H1 (cell line): Measurements from ENCODE around the gene HIPK2. TPM values are rescaled to one million over a fixed set of nuclear protein-coding genes. Genes with fewer than 3 reads are reported as not detected.

ENCODE experiments used
- CTCF ChIA-PET: fragments of 300-600 bp; sonication (Branson Sonifier 250); formaldehyde crosslinking; loops from one replicate; lab custom pipeline; 2021; ENCODE audit not compliant: partially characterized antibody; lab: Charles Lee
- POLR2A ChIA-PET: fragments of 300-600 bp; sonication (Branson Sonifier 250); formaldehyde crosslinking; loops from one replicate; lab custom pipeline; 2021; ENCODE audit warnings: inconsistent platforms; ENCODE audit not compliant: partially characterized antibody; lab: Charles Lee
- DNase-seq, 2 experiments: peaks; one replicate each; pipeline versions ENCODE4 v3.0.0 to v3.0.0-alpha.2; 2010 to 2022; ENCODE audit warnings: low spot score in 2 of 2, low read depth in 1 of 2, mixed read lengths in 1 of 2
- FAIRE-seq: peaks from 2 replicates; lab custom pipeline; 2011; peaks lifted over from hg19 to GRCh38; lab: Jason Lieb, UNC
- H2AFZ ChIP-seq: 2 replicates; pipeline ENCODE4 v1.8.1; 2012; ENCODE audit warnings: low read length, inconsistent platforms
- H2AK5ac ChIP-seq: 2 replicates; pipeline ENCODE4 v1.6.1; 2013; ENCODE audit warnings: low read depth, low read length
- H2BK120ac ChIP-seq: replicated peaks from 2 replicates; pipeline ENCODE3; 2013; ENCODE audit warnings: low read depth, low read length, inconsistent platforms
- H2BK12ac ChIP-seq: 2 replicates; pipeline ENCODE4 v1.6.1; 2013; ENCODE audit warnings: low read depth, low read length
- H2BK15ac ChIP-seq: 2 replicates; pipeline ENCODE4 v1.6.1; 2013; ENCODE audit warnings: low read length
- H2BK20ac ChIP-seq: 2 replicates; pipeline ENCODE4 v1.6.1; 2013; ENCODE audit warnings: low read length
- H2BK5ac ChIP-seq: 2 replicates; pipeline ENCODE4 v1.6.1; 2013; ENCODE audit warnings: low read depth, low read length
- H3K14ac ChIP-seq: 2 replicates; pipeline ENCODE4 v1.6.1; 2013; ENCODE audit warnings: inconsistent platforms; ENCODE audit not compliant: insufficient read length
- H3K18ac ChIP-seq: 2 replicates; pipeline ENCODE4 v1.6.1; 2013; ENCODE audit warnings: low read length; ENCODE audit errors: extremely low read depth
- H3K23ac ChIP-seq: 2 replicates; pipeline ENCODE4 v1.6.1; 2013; ENCODE audit warnings: inconsistent platforms; ENCODE audit not compliant: insufficient read length
- H3K23me2 ChIP-seq: 2 replicates; pipeline ENCODE4 v1.6.1; 2013; ENCODE audit warnings: low read depth, low read length
- H3K27ac ChIP-seq: 2 replicates; pipeline ENCODE4 v1.6.1; 2011; ENCODE audit warnings: low read depth, low read length, inconsistent platforms
- H3K27me3 ChIP-seq, 4 experiments: replicated peaks in 1 of 4; 1 replicate in 1 of 4; 2 replicates in 3 of 4; pipeline versions ENCODE4 v1.6.1 to v1.8.1; 2011 to 2013; ENCODE audit warnings: low read length in 3 of 4, mild to moderate bottlenecking in 3 of 4, inconsistent platforms in 2 of 4, mixed read lengths in 2 of 4, moderate library complexity in 1 of 4; ENCODE audit not compliant: control insufficient read depth in 3 of 4, insufficient read depth in 3 of 4; ENCODE audit errors: extremely low read depth in 1 of 4
- H3K36me3 ChIP-seq, 4 experiments: 2 replicates each; pipeline versions ENCODE4 v1.6.1 to v1.8.1; 2011 to 2013; ENCODE audit warnings: mild to moderate bottlenecking in 4 of 4, low read length in 3 of 4, moderate library complexity in 2 of 4, control low read depth in 1 of 4, inconsistent platforms in 1 of 4; ENCODE audit not compliant: insufficient read depth in 4 of 4, control insufficient read depth in 2 of 4
- H3K4ac ChIP-seq: replicated peaks from 2 replicates; pipeline ENCODE3; 2013; ENCODE audit warnings: low read length, low read depth, mixed read lengths, inconsistent platforms; ENCODE audit not compliant: insufficient read length
- H3K4me1 ChIP-seq, 4 experiments: replicated peaks in 1 of 4; 1 replicate in 1 of 4; 2 replicates in 3 of 4; pipeline versions ENCODE4 v1.6.1 to v1.8.1; 2011 to 2013; ENCODE audit warnings: low read length in 3 of 4, inconsistent platforms in 2 of 4, mixed read lengths in 1 of 4; ENCODE audit not compliant: insufficient read depth in 4 of 4, control insufficient read depth in 3 of 4
- H3K4me2 ChIP-seq, 2 experiments: 2 replicates each; pipeline versions ENCODE4 v1.6.1 to v1.8.1; 2011 to 2013; ENCODE audit warnings: low read depth in 2 of 2, low read length in 2 of 2, control low read depth in 1 of 2, inconsistent platforms in 1 of 2, mild to moderate bottlenecking in 1 of 2; ENCODE audit not compliant: insufficient read depth in 1 of 2
- H3K4me3 ChIP-seq, 4 experiments: fragments of 200-600, 300-600 bp in 1 of 4; sonication (generic), shearing (Covaris generic), sonication (Bioruptor Twin) in 1 of 4; 2 replicates each; pipeline versions ENCODE4 v1.5.1 to v1.8.1; 2011 to 2016; ENCODE audit warnings: low read length in 4 of 4, low read depth in 3 of 4, control low read depth in 2 of 4, inconsistent platforms in 2 of 4, mild to moderate bottlenecking in 2 of 4, mixed read lengths in 1 of 4, moderate library complexity in 1 of 4; ENCODE audit not compliant: insufficient read depth in 2 of 4; ENCODE audit errors: extremely low read depth in 1 of 4
- H3K56ac ChIP-seq: replicated peaks from 2 replicates; pipeline ENCODE3; 2013; ENCODE audit warnings: low read depth, mild to moderate bottlenecking, mixed read lengths, low read length, inconsistent platforms; ENCODE audit not compliant: insufficient read length
- H3K79me1 ChIP-seq: 2 replicates; pipeline ENCODE4 v1.6.1; 2013; ENCODE audit warnings: low read depth, low read length, control low read depth
- H3K79me2 ChIP-seq, 2 experiments: 2 replicates each; pipeline versions ENCODE4 v1.6.1 to v1.8.1; 2012 to 2013; ENCODE audit warnings: low read length in 2 of 2, mild to moderate bottlenecking in 2 of 2, inconsistent platforms in 1 of 2; ENCODE audit not compliant: insufficient read depth in 2 of 2, control insufficient read depth in 1 of 2
- H3K9ac ChIP-seq, 4 experiments: replicated peaks in 1 of 4; 1 replicate in 1 of 4; 2 replicates in 3 of 4; pipeline versions ENCODE4 v1.6.1 to v1.8.1; 2011 to 2013; ENCODE audit warnings: low read depth in 3 of 4, low read length in 3 of 4, control low read depth in 2 of 4, mild to moderate bottlenecking in 2 of 4, moderate library complexity in 2 of 4, inconsistent platforms in 1 of 4; ENCODE audit errors: extremely low read depth in 1 of 4
- H3K9me3 ChIP-seq, 2 experiments: 2 replicates each; pipeline versions ENCODE4 v1.6.1 to v1.8.1; 2012 to 2013; ENCODE audit warnings: mild to moderate bottlenecking in 2 of 2, moderate library complexity in 2 of 2, control low read depth in 1 of 2, inconsistent platforms in 1 of 2, low read depth in 1 of 2, low read length in 1 of 2, mixed read lengths in 1 of 2; ENCODE audit not compliant: insufficient read depth in 2 of 2
- H4K20me1 ChIP-seq, 2 experiments: replicated peaks in 1 of 2; 2 replicates each; pipeline versions ENCODE3 to v1.8.1; 2011 to 2013; ENCODE audit warnings: inconsistent platforms in 2 of 2, low read length in 2 of 2, mild to moderate bottlenecking in 1 of 2; ENCODE audit not compliant: insufficient read depth in 2 of 2, control insufficient read depth in 1 of 2
- H4K5ac ChIP-seq: 2 replicates; pipeline ENCODE4 v1.6.1; 2013; ENCODE audit warnings: low read length, low read depth, mixed read lengths, inconsistent platforms; ENCODE audit not compliant: insufficient read length
- H4K8ac ChIP-seq: 2 replicates; pipeline ENCODE4 v1.8.0; 2013; ENCODE audit warnings: mild to moderate bottlenecking, moderate library complexity, low read length, inconsistent platforms; ENCODE audit not compliant: insufficient read depth; ENCODE audit errors: extremely low read depth
- H4K91ac ChIP-seq: replicated peaks from 2 replicates; pipeline ENCODE3; 2013; ENCODE audit warnings: low read length, mixed read lengths, inconsistent platforms; ENCODE audit not compliant: insufficient read length
- CTBP2 ChIP-seq: IDR thresholded peaks from 2 replicates; pipeline ENCODE4 v1.7.0; 2011; ENCODE audit warnings: borderline replicate concordance, mild to moderate bottlenecking, moderate library complexity, mixed read lengths, low read length; ENCODE audit not compliant: insufficient read depth, insufficient read length
- POLR2A ChIP-seq, 2 experiments: IDR thresholded peaks; 1 replicate in 1 of 2; 2 replicates in 1 of 2; pipeline ENCODE4 v1.6.1; 2011; ENCODE audit warnings: low read depth in 2 of 2, low read length in 2 of 2, mild to moderate bottlenecking in 2 of 2; ENCODE audit errors: control extremely low read depth in 1 of 2
- WGBS, 2 experiments: shearing (Covaris generic) in 1 of 2; methylation state at CpG; one replicate each; pipeline versions ENCODE4 v1.1.6 to v1.1.7; 2013 to 2015; ENCODE audit warnings: low lambda C conversion rate in 2 of 2, mixed read lengths in 2 of 2, inconsistent platforms in 1 of 2, low coverage in 1 of 2, missing lambda C conversion rate in 1 of 2; ENCODE audit not compliant: insufficient replicate concordance in 2 of 2, insufficient coverage in 1 of 2, insufficient read length in 1 of 2; ENCODE audit errors: extremely low coverage in 1 of 2, missing lambda C conversion rate in 1 of 2; 5-methylcytosine and 5-hydroxymethylcytosine counted together
- polyA plus RNA-seq, 7 experiments: library from polyadenylated mRNA; depleted of rRNA in 3 of 7; stranded (reverse) in 5 of 7; unstranded in 2 of 7; fragments of >200 nt in 5 of 7; fragments of 200-250 nt in 2 of 7; gene quantifications; 1 replicate in 5 of 7; 2 replicates in 1 of 7; 4 replicates in 1 of 7; pipeline versions ENCODE4 v1.2.1 to v1.2.3, GENCODE V29; 2011 to 2013; ENCODE audit warnings: missing spikeins in 2 of 7, mixed read lengths in 2 of 7
- total RNA-seq: library from RNA; stranded (reverse); fragmentation: NEBNext Ultra II Directional; extraction: Animal tissue kit (Norgen Biotek cat#: 25700); gene quantifications from 2 replicates; pipeline ENCODE4 v1.2.1, GENCODE V29; 2021

Gene HIPK2
- total and polyA plus RNA-seq, 2 of the 8 experiments (the other 6 are each of a cell fraction or from before 2014, with no cell fraction given): 8.3 to 24.3 TPM

- POLR2A ChIA-PET: interaction anchor here (1.0 kb wide), 1 partner anchor 53 kb away, joined by 4 read pairs; no protein-coding TSS in a partner anchor
- no peak for FAIRE-seq
- no peak overlapping the region for H3K4ac ChIP-seq
These were observed 158.5 kb downstream of the HIPK2 start for GRCh38 chr7:139619367-139619657.

More at GRCh38 chr7:139619367-139619657, 158.5 kb downstream of the HIPK2 start:
- H3K18ac ChIP-seq: no peak overlapping the region
- WGBS, 2 experiments: 89% methylated on average over 1 of the region's 1 CpG; no CpG with 5 or more reads in 1 of the 2 experiments
- H2BK5ac ChIP-seq: no peak overlapping the region
- H3K23me2 ChIP-seq: no peaks in the 10 kb centered on the region
- peaks cover 0 to 7% (median 4%) of the 10 kb centered on the region in 4 experiments; a peak in 5 of 7 replicates for H3K4me1 ChIP-seq
- no peak overlapping the region for H2BK120ac ChIP-seq
- no peaks in the 10 kb centered on the region for H3K9me3 ChIP-seq
- TF ChIP-seq CTBP2 (no peak), POLR2A (IDR thresholded peaks at IDR 0.05; ENCODE audit: control extremely low read depth in 1 of 2, low read depth in 2 of 2, low read length in 2 of 2) (no peak)
- no peak overlapping the region for H3K23ac ChIP-seq
- H3K14ac ChIP-seq: no peak overlapping the region
- no peak overlapping the region for H3K56ac ChIP-seq
- no peak overlapping the region for H2BK12ac ChIP-seq
- no peak for DNase-seq
- no peak overlapping the region for H3K27ac ChIP-seq
- H3K79me1 ChIP-seq: no peaks in the 10 kb centered on the region
- H2BK20ac ChIP-seq: no peak overlapping the region
- CTCF ChIA-PET: interaction anchor here (0.7 to 8.5 kb wide), 48 partner anchors 9 to 678 kb away, joined by 3 to 111 read pairs (median 4); no protein-coding TSS in a partner anchor
- no peak overlapping the region for H4K8ac ChIP-seq
- H2AK5ac ChIP-seq: no peak overlapping the region
- H3K9ac ChIP-seq: no peak overlapping the region
- H4K5ac ChIP-seq: no peak overlapping the region
- H4K91ac ChIP-seq: no peak overlapping the region
- no peak overlapping the region for H2AFZ ChIP-seq
- no peaks in the 10 kb centered on the region; a peak in 3 of 8 replicates for H3K36me3 ChIP-seq
- no peaks in the 10 kb centered on the region for H4K20me1 ChIP-seq
- H2BK15ac ChIP-seq: no peak overlapping the region
- no peak overlapping the region for H3K4me3 ChIP-seq
- no peak overlapping the region for H3K4me2 ChIP-seq
- H3K79me2 ChIP-seq: no peaks in the 10 kb centered on the region
- H3K27me3 ChIP-seq: no peaks in the 10 kb centered on the region
